AG10803 (cell line): ENCODE results near the gene RNF166.

Source experiments
- DNase-seq: peaks from one replicate; pipeline ENCODE4 v3.0.0; 2010; ENCODE audit warnings: low read depth
- H3K4me3 ChIP-seq: 2 replicates; pipeline ENCODE4 v1.5.1; 2011; ENCODE audit warnings: mild to moderate bottlenecking, low read length, control low read depth
- CTCF ChIP-seq: conservative IDR thresholded peaks from 2 replicates; pipeline ENCODE4 v1.5.1; 2011; ENCODE audit warnings: mild to moderate bottlenecking, low read length, control low read depth, inconsistent platforms

RNF166 gene

GRCh38 chr16:88727871-88728270, 21.7 kb upstream of the RNF166 start:
- no peak for DNase-seq
- H3K4me3 ChIP-seq: no peak overlapping the region
- no peak for TF ChIP-seq CTCF

- no peak for DNase-seq
- TF ChIP-seq CTCF: no peak
- no peak overlapping the region for H3K4me3 ChIP-seq
These were observed 20.8 kb upstream of the RNF166 start for GRCh38 chr16:88726981-88727380.

GRCh38 chr16:88726408-88726749, 20.2 kb upstream of the RNF166 start:
- DNase-seq: no peak
- TF ChIP-seq CTCF: no peak
- no peak overlapping the region for H3K4me3 ChIP-seq

GRCh38 chr16:88725609-88726407, 19.6 kb upstream of the RNF166 start:
- TF ChIP-seq CTCF: no peak
- DNase-seq: no peak
- H3K4me3 ChIP-seq: no peak overlapping the region

- no peak for TF ChIP-seq CTCF
- DNase-seq: no peak
- no peak overlapping the region for H3K4me3 ChIP-seq
These were observed 18.8 kb upstream of the RNF166 start for GRCh38 chr16:88724855-88725555.

- DNase-seq: no peak
- H3K4me3 ChIP-seq: no peak overlapping the region
- TF ChIP-seq CTCF: no peak
These were observed 17.7 kb upstream of the RNF166 start for GRCh38 chr16:88723911-88724310.

GRCh38 chr16:88723507-88723887, 17.3 kb upstream of the RNF166 start:
- no peak for TF ChIP-seq CTCF
- no peak overlapping the region for H3K4me3 ChIP-seq
- no peak for DNase-seq
